Fibroblast of lung (primary cell): Measurements from ENCODE around the gene MYOM3. TPM values are rescaled to one million over a fixed set of nuclear protein-coding genes. Genes with fewer than 3 reads are reported as not detected.

Source experiments
- DNase-seq, 2 donors: peaks; one replicate each; pipeline versions ENCODE4 v3.0.0 to v3.0.0-alpha.2; 2010; ENCODE audit warnings: low read depth in 2 of 2
- H2AFZ ChIP-seq: 2 replicates; pipeline ENCODE4 v1.5.1; 2012; ENCODE audit warnings: low read length, control low read depth, inconsistent platforms
- H3K27ac ChIP-seq: 2 replicates; pipeline ENCODE4 v1.5.1; 2011; ENCODE audit warnings: low read length, control low read depth; ENCODE audit not compliant: insufficient read depth
- H3K27me3 ChIP-seq: 2 replicates; pipeline ENCODE4 v1.5.1; 2011; ENCODE audit warnings: mild to moderate bottlenecking, low read length; ENCODE audit not compliant: control insufficient read depth, insufficient read depth
- H3K36me3 ChIP-seq: 2 replicates; pipeline ENCODE4 v1.5.1; 2011; ENCODE audit warnings: low read length; ENCODE audit not compliant: control insufficient read depth, insufficient read depth
- H3K4me1 ChIP-seq: 2 replicates; pipeline ENCODE4 v1.5.1; 2011; ENCODE audit warnings: low read length; ENCODE audit not compliant: control insufficient read depth, insufficient read depth; ENCODE audit errors: extremely low read depth
- H3K4me2 ChIP-seq: 2 replicates; pipeline ENCODE4 v1.5.1; 2011; ENCODE audit warnings: low read length, control low read depth; ENCODE audit not compliant: insufficient read depth; ENCODE audit errors: extremely low read depth
- H3K4me3 ChIP-seq, 4 experiments: fragments of 200-600 bp in 1 of 4; sonication (generic) in 1 of 4; replicated peaks in 1 of 4; 2 replicates each; pipeline ENCODE4 v1.5.1; 2011 to 2016; ENCODE audit warnings: low read length in 4 of 4, low read depth in 3 of 4, mild to moderate bottlenecking in 3 of 4, control low read depth in 2 of 4, inconsistent platforms in 1 of 4, mixed read lengths in 1 of 4; ENCODE audit not compliant: insufficient read depth in 1 of 4; ENCODE audit errors: control extremely low read depth in 1 of 4
- H3K79me2 ChIP-seq: 2 replicates; pipeline ENCODE4 v1.5.1; 2012; ENCODE audit warnings: mild to moderate bottlenecking, low read length, inconsistent platforms; ENCODE audit not compliant: control insufficient read depth, insufficient read depth
- H3K9ac ChIP-seq: 2 replicates; pipeline ENCODE4 v1.5.1; 2011; ENCODE audit warnings: mild to moderate bottlenecking, low read length, control low read depth; ENCODE audit not compliant: insufficient read depth
- H3K9me3 ChIP-seq: 2 replicates; pipeline ENCODE4 v1.5.1; 2012; ENCODE audit warnings: low read depth, low read length; ENCODE audit not compliant: control insufficient read depth, insufficient read depth
- H4K20me1 ChIP-seq: 2 replicates; pipeline ENCODE4 v1.5.1; 2011; ENCODE audit warnings: low read length; ENCODE audit not compliant: control insufficient read depth, insufficient read depth; ENCODE audit errors: extremely low read depth
- CTCF ChIP-seq, 2 donors: IDR thresholded peaks in 1 of 2; conservative IDR thresholded peaks in 1 of 2; 1 replicate in 1 of 2; 2 replicates in 1 of 2; pipeline ENCODE4 v1.5.1; 2011 to 2012; ENCODE audit warnings: low read length in 2 of 2, control low read depth in 1 of 2, inconsistent platforms in 1 of 2, low read depth in 1 of 2, mild to moderate bottlenecking in 1 of 2
- EZH2 ChIP-seq: IDR thresholded peaks from 2 replicates; pipeline ENCODE4 v1.5.1; 2012; ENCODE audit warnings: low read length, control low read depth, mild to moderate bottlenecking; ENCODE audit errors: missing control alignments
- polyA plus RNA-seq, 2 donors: library from polyadenylated mRNA; depleted of rRNA in 1 of 2; stranded (reverse) in 1 of 2; unstranded in 1 of 2; fragments of >200 nt; gene quantifications; 2 replicates each; pipeline ENCODE4 v1.2.1, GENCODE V29; 2011 to 2012; ENCODE audit warnings: missing spikeins in 1 of 2
- total RNA-seq: library from RNA; depleted of rRNA; stranded (reverse); fragments of >200 nt; gene quantifications from 2 replicates; pipeline ENCODE4 v1.2.1, GENCODE V29; 2014

The MYOM3 gene
- total and polyA plus RNA-seq, 2 donors (not counting 1 experiment from before 2014, with no cell fraction given) = not detected

GRCh38 chr1:24157918-24158481 lies 46.1 kb upstream of the MYOM3 start:
- peaks cover 13% of the 10 kb centered on the region for H3K27me3 ChIP-seq

DNA sequence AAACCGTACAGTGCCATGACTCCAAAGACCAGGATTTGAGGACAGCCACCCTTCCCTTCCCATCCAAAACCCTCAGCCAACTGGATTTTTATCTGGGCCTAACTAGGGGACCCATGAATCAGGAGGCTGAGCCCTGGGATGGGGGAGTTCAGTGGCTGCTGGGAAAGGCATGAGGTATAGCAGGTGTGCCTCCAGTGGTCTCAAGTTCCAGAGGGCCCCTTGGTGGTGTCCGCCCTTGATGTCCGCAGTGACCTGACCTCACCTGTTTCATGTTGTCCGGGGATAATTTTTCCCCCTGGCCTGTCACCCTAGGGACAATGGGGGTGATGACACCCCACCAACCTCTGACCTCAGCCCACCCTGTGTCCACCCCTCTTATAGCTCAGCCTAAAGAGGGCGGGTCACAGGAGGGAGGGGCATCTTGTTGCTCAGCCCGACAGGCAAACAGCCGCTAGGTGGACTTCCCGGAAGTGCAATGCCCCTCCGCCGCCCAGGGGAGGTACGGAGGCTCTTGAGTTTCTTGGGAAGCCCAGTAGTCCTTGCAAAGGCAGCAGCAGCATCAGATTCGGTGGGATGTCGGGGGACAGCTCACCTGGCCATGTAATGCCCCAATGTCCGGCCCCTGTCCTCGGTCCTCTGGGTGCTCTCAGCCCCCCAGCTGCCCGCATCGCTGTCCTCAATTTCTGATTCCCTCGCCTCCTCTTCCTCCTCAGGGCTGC lies 44.8 kb upstream of the MYOM3 start:
- no peaks in the 10 kb centered on the region for H3K4me1 ChIP-seq
- no peak overlapping the region for H3K9ac ChIP-seq
- H3K79me2 ChIP-seq = no peaks in the 10 kb centered on the region
- H4K20me1 ChIP-seq = no peaks in the 10 kb centered on the region
- peaks cover 13% of the 10 kb centered on the region for H3K27me3 ChIP-seq
- no peak overlapping the region for H3K27ac ChIP-seq
- no peak for TF ChIP-seq CTCF (conservative IDR thresholded peaks at IDR 0.05 in 1 of 2, IDR thresholded peaks at IDR 0.05 in 1 of 2; ENCODE audit: low read depth in 1 of 2, low read length in 2 of 2)
- no peak for TF ChIP-seq EZH2
- H3K4me2 ChIP-seq = no peak overlapping the region
- DNase-seq = no peak
- H3K36me3 ChIP-seq = no peaks in the 10 kb centered on the region
- H2AFZ ChIP-seq = no peak overlapping the region
- no peak overlapping the region for H3K4me3 ChIP-seq
- no peaks in the 10 kb centered on the region for H3K9me3 ChIP-seq

More at GRCh38 chr1:24157918-24158481, 46.1 kb upstream of the MYOM3 start:
- TF ChIP-seq CTCF (conservative IDR thresholded peaks at IDR 0.05 in 1 of 2, IDR thresholded peaks at IDR 0.05 in 1 of 2; ENCODE audit: low read depth in 1 of 2, low read length in 2 of 2) = peak; percentile 6 to 16
- no peak for TF ChIP-seq EZH2
- Histone ChIP-seq H3K4me3 (no peak overlapping the region), H3K36me3 (no peaks in the 10 kb centered on the region), H2AFZ (no peak overlapping the region), H3K4me2 (no peak overlapping the region), H3K9ac (no peak overlapping the region), H3K4me1 (no peaks in the 10 kb centered on the region), H4K20me1 (no peaks in the 10 kb centered on the region), H3K79me2 (no peaks in the 10 kb centered on the region), H3K27ac (no peak overlapping the region), H3K9me3 (no peaks in the 10 kb centered on the region)
- no peak for DNase-seq

GRCh38 chr1:24155011-24155782 lies 43.3 kb upstream of the MYOM3 start:
- H2AFZ ChIP-seq = no peak overlapping the region
- no peak overlapping the region for H3K27ac ChIP-seq
- no peaks in the 10 kb centered on the region for H4K20me1 ChIP-seq
- H3K4me3 ChIP-seq = no peak overlapping the region
- no peaks in the 10 kb centered on the region for H3K79me2 ChIP-seq
- no peaks in the 10 kb centered on the region for H3K4me1 ChIP-seq
- DNase-seq = no peak
- peaks cover 14% of the 10 kb centered on the region for H3K27me3 ChIP-seq
- no peaks in the 10 kb centered on the region for H3K36me3 ChIP-seq
- TF ChIP-seq EZH2 = no peak
- peak in 1 of 2 donors; percentile 13 for TF ChIP-seq CTCF (conservative IDR thresholded peaks at IDR 0.05 in 1 of 2, IDR thresholded peaks at IDR 0.05 in 1 of 2; ENCODE audit: low read depth in 1 of 2, low read length in 2 of 2)
- no peaks in the 10 kb centered on the region for H3K9me3 ChIP-seq
- H3K9ac ChIP-seq = no peak overlapping the region
- no peak overlapping the region for H3K4me2 ChIP-seq
